Mononuclear cell (primary cell): Measurements from ENCODE around the gene NHLRC2. TPM values are rescaled to one million over a fixed set of nuclear protein-coding genes. Genes with fewer than 3 reads are reported as not detected.
"Not testable (repeated sequence)": the region's sequence is repeated elsewhere in the genome, so short reads cannot be mapped to it uniquely, and the experiment has no call there.

ENCODE experiments used
- H3K27me3 ChIP-seq: 2 replicates; pipeline ENCODE4 v1.6.0; 2011; ENCODE audit warnings: low read length, control low read depth; ENCODE audit not compliant: insufficient read depth
- H3K4me1 ChIP-seq: 2 replicates; pipeline ENCODE4 v1.5.1; 2011; ENCODE audit warnings: mild to moderate bottlenecking, low read length, control low read depth; ENCODE audit not compliant: insufficient read depth
- H3K4me3 ChIP-seq: 2 replicates; pipeline ENCODE4 v1.5.1; 2011; ENCODE audit warnings: mild to moderate bottlenecking, low read length, moderate library complexity
- H3K9me3 ChIP-seq: 2 replicates; pipeline ENCODE4 v1.5.1; 2011; ENCODE audit warnings: low read depth, mild to moderate bottlenecking, control low read depth, low read length
- total RNA-seq: library from RNA; depleted of rRNA; stranded (reverse); fragments of >200 nt; gene quantifications from one replicate; pipeline ENCODE4 v1.2.3, GENCODE V29; 2012

Gene NHLRC2
- total RNA-seq, 1 donor = 6.0 TPM

DNA sequence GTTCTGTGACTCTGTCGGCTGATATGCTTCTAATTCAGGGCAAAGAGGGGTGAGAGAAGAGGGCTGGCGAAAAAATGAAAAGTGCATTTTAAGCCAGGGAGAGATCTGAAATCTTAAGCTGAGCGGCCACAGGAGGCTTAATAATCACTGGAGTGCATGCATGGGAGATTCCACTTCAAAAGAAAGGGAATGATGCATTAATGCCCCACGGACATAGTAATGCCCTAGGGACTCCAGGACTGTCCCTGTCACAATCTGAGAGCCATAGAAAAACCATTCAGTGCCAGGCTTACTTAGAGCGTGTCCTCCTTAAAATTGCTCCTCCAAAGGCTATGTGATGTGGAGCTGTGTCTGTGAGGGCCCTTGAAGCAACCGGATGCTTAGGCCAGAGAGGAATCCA is 75.1 kb downstream of the NHLRC2 start:
- no peak overlapping the region for H3K4me3 ChIP-seq
- H3K9me3 ChIP-seq = peaks cover 4% of the 10 kb centered on the region
- peaks cover 4% of the 10 kb centered on the region for H3K27me3 ChIP-seq
- no peaks in the 10 kb centered on the region for H3K4me1 ChIP-seq

DNA sequence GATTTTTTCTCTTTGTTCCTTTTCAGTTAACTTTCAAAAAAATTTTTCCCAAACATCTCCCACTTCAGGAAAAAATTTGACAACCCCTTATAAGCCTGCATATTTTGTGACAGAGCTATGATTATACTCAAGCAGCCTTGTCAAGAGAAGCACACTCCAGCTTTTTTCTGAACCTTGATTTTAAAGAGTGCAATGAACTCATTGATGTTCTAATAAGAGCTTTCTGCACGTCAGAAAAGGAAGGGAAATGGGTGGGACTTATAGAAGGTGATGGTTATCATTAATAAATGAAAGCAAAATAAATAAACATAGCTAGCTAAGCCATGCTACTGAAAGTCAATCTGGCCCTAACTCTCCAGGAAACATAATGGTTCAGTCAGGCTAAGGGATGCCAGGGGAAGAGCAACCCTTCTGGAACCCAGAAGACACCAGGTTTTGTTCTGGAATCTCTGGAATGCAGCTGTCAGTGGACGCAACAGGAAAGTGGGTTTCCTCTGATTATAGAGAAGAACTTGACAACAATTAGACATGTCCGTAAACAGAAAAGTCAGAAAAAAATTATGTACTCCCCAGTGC is 76.1 kb downstream of the NHLRC2 start:
- H3K9me3 ChIP-seq = no peaks in the 10 kb centered on the region
- H3K27me3 ChIP-seq = no peaks in the 10 kb centered on the region
- no peak overlapping the region for H3K4me3 ChIP-seq
- no peaks in the 10 kb centered on the region for H3K4me1 ChIP-seq

DNA sequence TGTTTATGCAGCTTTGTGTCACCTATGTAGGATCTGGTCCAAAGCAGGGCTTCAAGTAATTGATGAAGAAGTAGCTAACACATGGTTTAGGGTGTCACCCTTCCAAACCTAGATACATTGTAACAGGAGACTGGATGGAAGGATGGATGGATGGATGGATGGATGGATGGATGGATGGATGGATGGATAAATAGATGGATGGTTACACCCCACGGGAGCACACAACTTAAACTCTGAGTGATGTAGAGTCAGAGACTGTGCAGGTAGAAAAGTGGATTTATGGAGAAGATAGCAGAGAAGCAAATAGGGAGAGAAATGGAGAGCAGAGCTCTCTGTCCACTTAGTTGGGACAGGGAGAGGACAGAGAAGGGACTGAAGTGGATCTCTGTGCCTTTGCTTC is 78.4 kb downstream of the NHLRC2 start:
- no peaks in the 10 kb centered on the region for H3K9me3 ChIP-seq
- H3K4me1 ChIP-seq = no peaks in the 10 kb centered on the region
- H3K4me3 ChIP-seq = no peak overlapping the region

DNA sequence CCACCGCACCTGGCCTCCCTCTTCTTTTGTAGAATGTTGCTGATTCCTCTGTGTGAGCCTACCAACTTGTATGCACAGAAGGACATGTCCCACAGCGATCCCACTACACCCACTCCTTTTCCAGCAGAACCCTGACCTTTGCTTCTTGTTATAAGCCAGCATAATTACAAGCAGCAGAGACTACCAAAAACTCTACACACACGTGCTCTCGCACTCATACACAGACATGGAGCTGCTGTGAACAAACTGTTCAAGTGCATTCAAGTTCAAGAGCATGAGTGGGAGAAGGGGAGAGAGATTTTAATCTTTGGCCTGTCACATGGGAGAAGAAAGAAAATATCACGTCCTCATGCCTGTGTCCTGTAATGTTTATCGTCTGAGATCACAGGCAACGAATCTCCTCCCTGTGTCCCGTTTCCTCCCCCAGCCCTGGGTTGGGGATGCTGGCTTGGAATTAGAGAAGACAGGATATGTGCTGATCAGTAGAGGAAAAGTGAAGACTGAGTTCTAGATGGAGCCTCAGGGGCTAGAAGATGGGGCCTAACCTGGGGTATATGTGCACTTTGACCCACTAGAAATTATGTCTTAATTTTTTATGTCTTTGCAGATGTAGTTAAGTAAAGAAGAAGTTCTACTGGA is 79.6 kb downstream of the NHLRC2 start:
- Histone ChIP-seq H3K9me3 (no peaks in the 10 kb centered on the region), H3K27me3 (no peaks in the 10 kb centered on the region), H3K4me3 (no peak overlapping the region), H3K4me1 (no peaks in the 10 kb centered on the region)

More for the DNA sequence above, 78.4 kb downstream of the NHLRC2 start:
- H3K27me3 ChIP-seq = no peaks in the 10 kb centered on the region

DNA sequence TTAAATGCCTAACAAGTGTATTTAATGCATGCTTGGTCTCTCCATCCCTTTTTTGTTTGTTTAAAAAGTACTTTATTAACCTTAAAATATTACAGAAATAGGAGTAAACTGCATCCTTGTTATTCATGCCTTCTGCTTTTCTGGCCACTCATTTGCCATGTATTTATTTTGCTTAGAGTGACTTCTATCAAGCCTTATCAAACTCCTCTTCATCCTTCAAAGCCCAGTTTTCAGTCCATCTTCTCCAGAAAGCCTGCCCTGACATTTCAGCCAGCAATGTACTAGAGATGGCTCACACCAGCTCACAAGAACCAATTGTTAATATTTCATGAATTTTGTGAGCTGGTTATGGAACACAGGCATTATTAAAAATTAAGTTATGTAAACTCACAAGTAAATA is 82.8 kb downstream of the NHLRC2 start:
- Histone ChIP-seq H3K27me3 (no peaks in the 10 kb centered on the region), H3K4me1 (no peaks in the 10 kb centered on the region), H3K9me3 (no peaks in the 10 kb centered on the region), H3K4me3 (no peak overlapping the region)

DNA sequence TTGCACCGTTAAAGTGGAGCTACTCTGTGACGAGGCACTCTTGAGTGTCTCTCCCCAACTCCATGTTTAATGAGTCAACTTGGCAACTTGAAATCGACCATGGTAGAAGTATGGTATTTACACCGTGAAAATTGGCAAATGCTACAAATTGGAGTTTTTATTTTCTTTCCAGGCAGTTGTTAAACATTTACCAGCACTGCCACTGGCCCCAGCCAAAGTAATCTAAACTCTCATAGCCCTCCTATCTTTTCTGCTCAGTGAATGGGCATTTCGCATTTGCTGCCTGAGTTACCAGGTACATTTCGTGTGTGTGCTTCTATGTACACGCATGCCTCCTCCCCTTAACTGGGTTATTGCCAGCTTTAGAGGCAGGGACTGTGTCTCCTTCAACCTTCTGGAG is 83.3 kb downstream of the NHLRC2 start:
- Histone ChIP-seq H3K4me1 (no peaks in the 10 kb centered on the region), H3K9me3 (no peaks in the 10 kb centered on the region), H3K27me3 (no peaks in the 10 kb centered on the region), H3K4me3 (no peak overlapping the region)

DNA sequence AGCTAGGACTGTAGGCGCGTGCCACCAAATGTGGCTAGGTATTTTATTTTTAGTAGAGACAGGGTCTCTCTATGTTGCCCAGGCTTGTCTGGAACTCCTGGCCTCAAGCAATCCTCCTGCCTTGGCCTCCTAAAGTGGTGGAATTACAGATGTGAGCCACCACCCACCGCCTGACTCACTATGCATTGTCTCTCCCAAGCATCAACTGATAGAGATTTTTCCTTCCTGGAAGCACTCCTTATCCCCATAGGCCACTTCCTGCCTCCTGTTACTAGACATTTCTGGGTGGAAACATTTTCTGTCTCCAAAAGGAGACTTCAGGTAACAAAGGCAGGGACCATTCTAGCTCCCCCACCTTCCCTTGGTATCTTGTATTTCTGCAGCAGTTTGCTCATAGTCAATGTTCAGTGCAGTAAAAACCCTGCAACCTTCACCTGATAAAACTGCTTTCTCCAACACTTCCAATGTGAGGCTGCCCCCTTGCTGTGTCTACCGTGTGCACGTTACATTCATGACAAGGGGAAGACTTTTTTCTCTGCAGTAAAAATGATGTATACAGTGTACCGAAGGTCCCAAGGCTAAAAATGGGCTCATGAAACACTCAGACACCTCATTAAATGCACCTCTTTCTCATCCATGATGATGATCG is 84.9 kb downstream of the NHLRC2 start:
- H3K4me1 ChIP-seq = no peaks in the 10 kb centered on the region
- H3K27me3 ChIP-seq = no peaks in the 10 kb centered on the region
- H3K9me3 ChIP-seq = no peaks in the 10 kb centered on the region
- no peak overlapping the region for H3K4me3 ChIP-seq

DNA sequence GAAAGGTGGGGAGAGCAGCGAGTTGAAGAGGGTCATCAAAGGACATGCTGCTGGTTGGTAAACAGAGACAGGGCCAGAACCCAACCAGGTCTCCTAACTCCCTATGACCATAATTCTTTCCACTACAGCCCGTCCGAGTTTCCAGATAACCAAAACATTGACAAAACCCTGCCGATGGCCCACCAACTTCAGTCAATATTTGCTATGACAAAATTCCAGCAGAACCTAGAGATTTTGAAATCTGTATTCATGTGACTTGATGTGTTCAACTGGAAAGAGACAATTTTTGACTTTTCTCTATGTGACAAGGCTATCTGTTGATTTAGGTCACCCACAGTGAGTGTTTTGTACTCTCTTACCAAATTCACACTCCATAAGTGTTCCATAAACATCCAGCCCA is 86.7 kb downstream of the NHLRC2 start:
- Histone ChIP-seq H3K4me3 (no peak overlapping the region), H3K4me1 (no peaks in the 10 kb centered on the region), H3K9me3 (no peaks in the 10 kb centered on the region), H3K27me3 (no peaks in the 10 kb centered on the region)

DNA sequence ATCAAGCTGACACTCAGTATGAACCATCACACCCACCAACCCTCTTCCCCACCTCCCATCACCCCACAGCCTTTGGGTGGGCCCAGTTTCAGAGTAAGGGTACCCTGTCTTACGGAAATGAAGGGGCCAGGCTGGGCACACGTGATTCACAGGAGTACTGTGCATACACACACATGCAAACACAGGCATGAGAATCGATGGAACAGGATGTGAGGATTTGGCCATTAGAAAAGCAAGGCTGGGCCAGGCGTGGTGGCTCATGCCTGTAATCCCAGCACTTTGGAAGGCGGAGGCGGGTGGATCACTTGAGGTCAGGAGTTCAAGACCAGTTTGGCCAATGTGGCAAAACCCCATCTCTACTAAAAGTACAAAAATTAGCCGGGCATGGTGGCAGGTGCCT is 88.7 kb downstream of the NHLRC2 start:
- not testable (repeated sequence) for H3K27me3 ChIP-seq, H3K9me3 ChIP-seq, H3K4me1 ChIP-seq, H3K4me3 ChIP-seq

DNA sequence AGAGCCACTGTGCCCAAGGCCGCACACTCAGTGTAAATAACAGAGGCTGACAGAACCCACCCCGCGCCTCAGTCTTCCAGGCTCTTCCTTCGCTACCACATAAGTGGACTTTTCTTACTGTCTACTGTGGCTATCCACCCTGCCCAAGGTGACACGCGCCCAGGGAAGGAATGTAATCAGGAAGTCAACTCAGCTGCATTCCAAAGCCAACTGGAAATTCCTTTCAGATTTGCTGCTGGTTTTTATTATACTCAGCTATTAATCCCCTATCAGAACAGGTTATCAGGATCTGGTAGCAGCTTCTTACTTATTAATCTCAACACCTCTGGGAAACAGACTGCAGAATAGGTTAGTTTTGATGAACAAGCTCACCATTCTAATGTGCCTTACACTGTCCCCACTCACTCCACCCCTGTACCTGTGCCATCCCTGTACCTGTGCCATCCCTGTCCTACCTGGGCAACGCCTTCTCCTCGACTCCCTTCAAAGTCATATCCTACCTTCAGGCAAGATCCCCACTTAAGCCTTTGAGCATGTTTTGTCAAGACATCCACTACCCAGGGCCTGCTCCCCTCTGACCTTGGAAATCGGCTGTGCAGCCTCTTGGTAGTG is 90.7 kb downstream of the NHLRC2 start:
- Histone ChIP-seq H3K9me3 (no peaks in the 10 kb centered on the region), H3K27me3 (no peaks in the 10 kb centered on the region), H3K4me3 (no peak overlapping the region), H3K4me1 (no peaks in the 10 kb centered on the region)

DNA sequence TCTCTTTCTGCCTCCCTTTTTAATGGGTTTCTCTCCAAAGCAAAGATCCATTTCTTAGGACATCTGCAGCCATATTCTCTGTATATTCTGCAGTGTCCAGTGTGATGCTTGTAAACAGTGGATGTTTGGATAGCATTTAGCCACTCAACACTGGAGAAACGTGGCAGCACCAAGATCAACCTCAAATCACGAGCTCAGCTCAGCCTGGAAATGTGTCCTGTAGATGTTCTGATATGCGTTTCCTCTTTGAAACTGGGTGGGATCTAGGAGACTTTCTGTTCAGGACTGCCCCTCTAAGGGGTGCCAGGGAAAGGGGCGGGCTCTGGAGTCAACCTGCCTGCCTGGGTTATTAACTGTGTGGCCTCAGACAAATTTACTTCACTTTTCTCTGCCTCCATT is 91.2 kb downstream of the NHLRC2 start:
- H3K4me3 ChIP-seq = no peak overlapping the region
- H3K9me3 ChIP-seq = no peaks in the 10 kb centered on the region
- no peaks in the 10 kb centered on the region for H3K4me1 ChIP-seq
- no peaks in the 10 kb centered on the region for H3K27me3 ChIP-seq

DNA sequence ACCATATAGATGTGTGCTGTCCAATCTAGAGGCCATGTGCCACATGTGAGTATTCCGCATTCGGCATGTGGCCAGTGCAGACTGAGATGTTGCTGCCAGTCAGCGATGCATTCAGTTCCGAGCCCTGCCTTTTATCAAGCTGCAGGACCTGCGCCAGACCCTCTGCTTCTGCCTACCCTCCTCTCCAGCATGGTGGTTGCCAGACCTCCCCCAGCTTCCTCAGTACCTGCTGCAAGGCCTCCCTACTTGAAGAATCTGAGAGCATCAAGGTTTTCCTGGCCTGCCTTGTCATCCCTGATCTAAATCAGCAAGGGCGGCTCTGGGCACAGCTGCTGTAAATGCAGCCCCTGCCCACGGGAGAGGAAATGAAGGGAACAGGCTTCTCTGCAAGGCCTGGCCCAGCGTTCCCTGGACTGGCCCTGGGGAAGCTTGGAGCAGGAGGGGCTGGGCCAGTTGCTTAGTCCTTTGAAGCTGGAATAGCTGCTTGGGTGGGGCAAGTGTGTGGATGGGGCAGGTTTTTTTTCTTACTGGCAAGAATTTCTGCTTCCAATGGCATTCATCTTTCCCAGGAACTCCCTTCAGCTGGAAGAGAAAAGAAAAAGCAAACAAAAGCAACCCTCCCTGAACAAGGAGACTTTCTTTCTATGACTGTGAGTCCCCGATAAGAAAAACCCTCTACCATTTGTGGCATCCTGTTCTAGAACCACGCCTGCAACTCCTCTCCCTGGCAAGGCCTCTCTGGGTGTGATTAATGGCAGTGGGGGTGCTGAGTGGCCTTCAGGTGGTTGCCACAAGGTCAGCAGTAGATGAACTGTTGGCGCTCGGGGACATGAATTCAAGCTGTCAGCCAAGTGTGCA is 93.0 kb downstream of the NHLRC2 start:
- no peak overlapping the region for H3K4me3 ChIP-seq

DNA sequence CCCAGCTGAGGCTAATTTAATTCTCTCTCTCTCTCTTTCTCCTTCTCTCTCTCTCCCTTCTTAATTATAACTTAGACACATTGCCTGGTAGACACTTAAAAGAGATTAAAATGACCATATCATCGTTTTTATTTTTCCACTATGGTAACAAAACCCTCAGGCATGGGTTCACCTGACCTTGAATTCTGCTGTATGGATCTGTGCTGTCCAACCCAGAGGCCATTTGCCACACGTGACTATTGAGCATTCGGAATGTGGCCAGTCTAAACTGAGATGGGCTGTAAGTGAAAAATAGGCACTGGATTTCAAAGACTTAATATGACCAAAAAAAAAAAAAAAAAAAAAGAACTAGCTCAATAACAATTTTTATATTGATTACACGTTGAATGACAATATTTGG is 93.6 kb downstream of the NHLRC2 start:
- no peak overlapping the region for H3K4me3 ChIP-seq
- H3K4me1 ChIP-seq = no peaks in the 10 kb centered on the region
- no peaks in the 10 kb centered on the region for H3K9me3 ChIP-seq
- H3K27me3 ChIP-seq = no peaks in the 10 kb centered on the region

More for the DNA sequence above, 93.0 kb downstream of the NHLRC2 start:
- no peaks in the 10 kb centered on the region for H3K9me3 ChIP-seq
- H3K27me3 ChIP-seq = no peaks in the 10 kb centered on the region
- H3K4me1 ChIP-seq = no peaks in the 10 kb centered on the region

DNA sequence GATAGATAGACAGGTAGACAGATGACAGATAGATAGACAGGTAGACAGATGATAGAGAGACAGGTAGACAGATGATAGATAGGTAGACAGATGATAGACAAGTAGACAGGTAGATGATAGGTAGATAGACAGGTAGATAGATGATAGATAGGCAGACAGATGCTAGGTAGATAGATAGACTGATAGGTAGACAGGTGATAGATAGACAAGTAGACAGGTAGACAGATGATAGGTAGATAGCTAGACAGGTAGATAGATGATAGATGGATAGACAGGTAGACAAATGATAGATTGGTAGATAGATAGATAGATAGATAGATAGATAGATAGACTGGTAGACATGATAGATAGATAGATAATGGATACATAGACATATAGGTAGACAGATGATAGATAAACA is 95.8 kb downstream of the NHLRC2 start:
- peaks cover 8% of the 10 kb centered on the region for H3K9me3 ChIP-seq
- peaks cover 6% of the 10 kb centered on the region for H3K4me1 ChIP-seq
- no peaks in the 10 kb centered on the region for H3K27me3 ChIP-seq
- H3K4me3 ChIP-seq = no peak overlapping the region
